ENCODE results near the gene ZDHHC11B.
"Not testable (repeated sequence)": the region's sequence is repeated elsewhere in the genome, so short reads cannot be mapped to it uniquely, and the experiment has no call there.

Gene ZDHHC11B

GRCh38 chr5:683551-684481 lies 100.7 kb downstream of the ZDHHC11B start:
- DNase-seq: no peak

GRCh38 chr5:682651-683358 lies 101.7 kb downstream of the ZDHHC11B start:
- DNase-seq: not testable (repeated sequence)

GRCh38 chr5:682216-682615 lies 102.3 kb downstream of the ZDHHC11B start:
- not testable (repeated sequence) for DNase-seq

GRCh38 chr5:681317-682191 lies 103.0 kb downstream of the ZDHHC11B start:
- DNase-seq: not testable (repeated sequence)

- not testable (repeated sequence) for DNase-seq
Measured at GRCh38 chr5:680836-681235, 103.7 kb downstream of the ZDHHC11B start.

- DNase-seq: not testable (repeated sequence)
Measured at GRCh38 chr5:680118-680795, 104.3 kb downstream of the ZDHHC11B start.

- not testable (repeated sequence) for DNase-seq
Measured at GRCh38 chr5:679166-679895, 105.2 kb downstream of the ZDHHC11B start.

GRCh38 chr5:678521-678920 lies 106.0 kb downstream of the ZDHHC11B start:
- not testable (repeated sequence) for DNase-seq

- DNase-seq: no peak
Measured at GRCh38 chr5:677131-678101, 107.1 kb downstream of the ZDHHC11B start.

- no peak for DNase-seq
Measured at GRCh38 chr5:676699-677076, 107.8 kb downstream of the ZDHHC11B start.

GRCh38 chr5:675871-676698 lies 108.4 kb downstream of the ZDHHC11B start:
- no peak for DNase-seq

- DNase-seq: no peak
Measured at GRCh38 chr5:675111-675870, 109.2 kb downstream of the ZDHHC11B start.

GRCh38 chr5:674630-675011 lies 109.9 kb downstream of the ZDHHC11B start:
- no peak for DNase-seq

- DNase-seq: no peak
Measured at GRCh38 chr5:673831-674629, 110.5 kb downstream of the ZDHHC11B start.

- DNase-seq: no peak
Measured at GRCh38 chr5:673161-673830, 111.2 kb downstream of the ZDHHC11B start.

GRCh38 chr5:672329-673160 lies 112.0 kb downstream of the ZDHHC11B start:
- DNase-seq: peak; percentile 64
